CD4-positive, alpha-beta memory T cell (primary cell): Measurements from ENCODE around the gene SARM1. TPM values are rescaled to one million over a fixed set of nuclear protein-coding genes. Genes with fewer than 3 reads are reported as not detected.

Source experiments
- CTCF ChIA-PET: fragments of 350-600 bp; sonication (Branson Sonifier 250); formaldehyde crosslinking; loops from one replicate; lab custom pipeline; 2021; ENCODE audit warnings: inconsistent platforms; ENCODE audit not compliant: partially characterized antibody; lab: Charles Lee
- POLR2A ChIA-PET: fragments of 350-600 bp; sonication (Branson Sonifier 250); formaldehyde crosslinking; loops from one replicate; lab custom pipeline; 2021; ENCODE audit not compliant: partially characterized antibody; lab: Charles Lee
- DNase-seq, 5 donors: peaks; one replicate each; pipeline versions ENCODE4 v3.0.0 to v3.0.0-alpha.2; 2020 to 2022; ENCODE audit warnings: mixed read lengths in 1 of 5
- H3K27ac ChIP-seq: one replicate; pipeline ENCODE4 v1.7.0; 2013; ENCODE audit warnings: low read depth, low read length
- H3K27me3 ChIP-seq: 2 replicates; pipeline ENCODE4 v1.7.0; 2013; ENCODE audit warnings: mild to moderate bottlenecking, low read length, moderate library complexity; ENCODE audit not compliant: insufficient read depth
- H3K36me3 ChIP-seq: 2 replicates; pipeline ENCODE4 v1.7.0; 2013; ENCODE audit warnings: mild to moderate bottlenecking, low read length, moderate library complexity; ENCODE audit not compliant: insufficient read depth
- H3K4me1 ChIP-seq: 2 replicates; pipeline ENCODE4 v1.7.0; 2013; ENCODE audit warnings: mild to moderate bottlenecking, low read length, moderate library complexity; ENCODE audit not compliant: insufficient read depth
- H3K4me3 ChIP-seq, 2 donors: one replicate each; pipeline ENCODE4 v1.7.0; 2013; ENCODE audit warnings: low read length in 2 of 2, mild to moderate bottlenecking in 1 of 2
- H3K9me3 ChIP-seq, 2 donors: one replicate each; pipeline ENCODE4 v1.7.0; 2013; ENCODE audit warnings: low read length in 2 of 2, control low read depth in 1 of 2; ENCODE audit not compliant: control insufficient read depth in 1 of 2
- H3K27ac Mint-ChIP-seq, 7 donors: one replicate each; pipeline ENCODE4 v1.8.0; 2020 to 2021; ENCODE audit warnings: mixed read lengths in 7 of 7, mild to moderate bottlenecking in 6 of 7, inconsistent platforms in 3 of 7, moderate library complexity in 3 of 7
- H3K27me3 Mint-ChIP-seq, 2 donors: one replicate each; pipeline ENCODE4 v1.8.0; 2020 to 2021; ENCODE audit warnings: mixed read lengths in 2 of 2
- H3K36me3 Mint-ChIP-seq, 2 donors: one replicate each; pipeline ENCODE4 v1.8.0; 2020 to 2021; ENCODE audit warnings: mixed read lengths in 2 of 2, inconsistent platforms in 1 of 2, mild to moderate bottlenecking in 1 of 2
- H3K4me1 Mint-ChIP-seq, 4 donors: one replicate each; pipeline ENCODE4 v1.8.0; 2020 to 2021; ENCODE audit warnings: mixed read lengths in 4 of 4, mild to moderate bottlenecking in 1 of 4
- H3K4me3 Mint-ChIP-seq, 8 donors: one replicate each; pipeline ENCODE4 v1.8.0; 2020 to 2021; ENCODE audit warnings: mixed read lengths in 8 of 8, mild to moderate bottlenecking in 7 of 8, moderate library complexity in 6 of 8, inconsistent platforms in 3 of 8
- H3K9me3 Mint-ChIP-seq, 8 donors: one replicate each; pipeline ENCODE4 v1.8.0; 2020 to 2021; ENCODE audit warnings: mixed read lengths in 8 of 8, mild to moderate bottlenecking in 5 of 8, inconsistent platforms in 3 of 8, moderate library complexity in 1 of 8
- intact Hi-C: fragments of 100-400 bp; cut with micrococcal nuclease; formaldehyde crosslinking; loops from one replicate; pipeline ENCODE4 v1.15.1; 2023
- polyA plus RNA-seq, 2 donors: library from polyadenylated mRNA; unstranded; fragments of 300-500 nt; fragmentation: Illumina TruSeq; gene quantifications; one replicate each; pipeline ENCODE4 v1.2.3, GENCODE V29; 2021
- total RNA-seq, 2 experiments: library from RNA; stranded (reverse); gene quantifications; one replicate each; pipeline ENCODE4 v1.2.3, GENCODE V29; 2021

The SARM1 gene
- total and polyA plus RNA-seq, 4 experiments from 2014 or later = 7.3 to 40.3 (median 23.6) TPM

DNA sequence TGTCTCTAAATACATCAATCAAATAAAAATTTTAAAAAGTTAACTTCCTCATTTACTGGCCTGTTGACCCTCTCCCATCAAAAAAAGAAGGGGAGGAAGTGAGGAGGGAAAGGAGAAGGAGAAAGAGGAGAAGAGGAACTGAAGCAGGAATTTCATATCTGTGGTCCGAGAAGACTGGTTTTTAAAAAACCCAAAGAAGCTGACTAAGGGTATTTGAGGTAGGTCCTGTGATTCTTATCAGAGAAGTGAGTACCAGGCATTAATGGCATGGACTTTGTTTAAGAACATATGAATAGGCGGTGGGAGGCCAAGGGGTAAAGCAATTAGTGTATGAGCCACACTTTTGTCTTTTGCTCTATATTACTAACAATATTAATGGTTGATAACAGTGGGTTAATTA, 32.5 kb downstream of the SARM1 start:
- H3K27me3 Mint-ChIP-seq = peaks cover 3 to 7% of the 10 kb centered on the region in 2 donors
- peak overlapping the region in 1 of 7 donors; percentile 15 for H3K27ac Mint-ChIP-seq
- peaks cover 5% of the 10 kb centered on the region for H3K27me3 ChIP-seq
- CTCF ChIA-PET = interaction anchor here (2.6 kb wide), 1 partner anchor 13 kb away, joined by 16 read pairs; no protein-coding TSS in a partner anchor
- H3K4me3 Mint-ChIP-seq = peak overlapping the region in 5 of 8 donors; percentile 13 to 63 (median 54)
- POLR2A ChIA-PET = interaction anchor here (0.6 to 3.6 kb wide), 3 partner anchors 19 to 46 kb away, joined by 3 to 11 read pairs (median 4); a partner anchor contains a TSS
- H3K9me3 ChIP-seq = no peaks in the 10 kb centered on the region
- no peaks in the 10 kb centered on the region for H3K36me3 ChIP-seq
- H3K4me1 ChIP-seq = peaks cover 14% of the 10 kb centered on the region
- H3K4me3 ChIP-seq = no peak overlapping the region
- H3K36me3 Mint-ChIP-seq = no peaks in the 10 kb centered on the region
- H3K4me1 Mint-ChIP-seq = peaks cover 5 to 26% (median 13%) of the 10 kb centered on the region in 4 donors
- H3K27ac ChIP-seq = no peak overlapping the region
- no peak for DNase-seq
- H3K9me3 Mint-ChIP-seq = no peaks in the 10 kb centered on the region
- intact Hi-C loops = no loop called here

DNA sequence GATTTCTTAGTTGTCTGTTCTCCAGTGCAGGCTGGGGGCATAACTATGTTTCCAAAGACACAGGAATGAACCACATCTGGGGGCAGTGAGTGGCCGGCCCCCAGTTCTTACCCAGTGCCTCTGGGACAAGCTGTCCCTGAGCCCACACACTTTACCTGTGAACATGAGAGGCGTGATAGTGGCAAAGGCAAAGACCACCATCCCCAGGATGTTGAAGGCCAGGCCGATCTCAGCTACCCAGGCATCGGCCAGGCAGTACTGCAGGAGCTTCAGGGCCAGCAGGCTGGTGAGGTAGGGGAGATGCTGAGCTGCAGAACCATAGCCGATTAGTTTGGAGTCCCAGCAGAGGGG, 32.9 kb downstream of the SARM1 start:
- Mint-ChIP-seq H3K27me3 (peaks cover 3 to 7% of the 10 kb centered on the region in 2 donors), H3K9me3 (no peaks in the 10 kb centered on the region), H3K4me3 (peak overlapping the region; percentile 31 to 66 (median 49)), H3K36me3 (no peaks in the 10 kb centered on the region), H3K27ac (no peak overlapping the region), H3K4me1 (peaks cover 5 to 26% (median 13%) of the 10 kb centered on the region in 4 donors)
- POLR2A ChIA-PET = interaction anchor here (0.6 to 3.6 kb wide), 3 partner anchors 20 to 46 kb away, joined by 3 to 11 read pairs (median 4); a partner anchor contains a TSS
- Histone ChIP-seq H3K4me3 (no peak overlapping the region), H3K36me3 (no peaks in the 10 kb centered on the region), H3K27me3 (peaks cover 5% of the 10 kb centered on the region), H3K4me1 (peaks cover 14% of the 10 kb centered on the region), H3K9me3 (no peaks in the 10 kb centered on the region), H3K27ac (no peak overlapping the region)
- CTCF ChIA-PET = interaction anchor here (2.6 kb wide), 1 partner anchor 12 kb away, joined by 16 read pairs; no protein-coding TSS in a partner anchor
- intact Hi-C loops = no loop called here
- DNase-seq = no peak

DNA sequence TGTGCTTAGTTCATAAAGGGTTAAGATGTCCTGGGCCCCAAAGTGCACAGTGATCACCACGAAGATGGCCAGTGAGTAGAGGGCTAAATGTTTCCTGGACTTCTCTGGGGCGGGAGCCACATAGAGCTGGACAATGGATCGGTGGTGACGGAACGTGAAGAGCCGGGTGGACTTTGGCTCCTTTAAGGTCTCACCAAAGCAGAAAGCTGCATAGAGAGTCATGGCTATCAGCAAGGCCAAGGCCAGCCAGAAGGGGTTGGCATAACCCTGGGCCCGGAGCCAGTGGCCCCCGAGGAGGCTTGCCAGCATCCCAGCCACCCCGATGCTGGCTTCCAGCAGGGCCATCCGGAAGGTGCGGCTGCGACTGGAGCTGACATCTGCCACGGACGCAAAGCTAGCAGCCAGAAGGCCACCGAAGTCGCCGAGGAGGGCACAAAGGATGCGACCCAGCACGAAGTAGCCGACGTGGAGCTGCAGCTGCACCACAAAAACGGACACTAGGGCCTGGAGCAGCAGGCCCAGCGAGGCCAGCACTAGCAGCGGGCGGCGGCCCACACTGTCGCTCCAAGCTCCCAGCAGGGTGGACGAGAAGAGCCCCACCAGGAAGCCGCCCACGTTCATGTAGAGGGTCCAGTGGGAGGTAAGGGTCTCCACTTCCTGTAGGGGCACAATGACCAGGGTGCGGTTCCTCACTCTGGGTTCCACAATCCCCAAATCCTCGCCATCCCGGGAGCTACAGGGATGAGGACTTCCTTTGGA, 33.5 kb downstream of the SARM1 start:
- Histone ChIP-seq H3K27ac (no peak overlapping the region), H3K9me3 (no peaks in the 10 kb centered on the region), H3K36me3 (no peaks in the 10 kb centered on the region), H3K4me1 (peaks cover 14% of the 10 kb centered on the region), H3K4me3 (peak overlapping the region; percentile 47 to 48), H3K27me3 (peaks cover 5% of the 10 kb centered on the region)
- Mint-ChIP-seq H3K4me3 (peak overlapping the region; percentile 31 to 86 (median 76)), H3K36me3 (no peaks in the 10 kb centered on the region), H3K4me1 (peaks cover 5 to 26% (median 13%) of the 10 kb centered on the region in 4 donors), H3K27ac (peak overlapping the region in 1 of 7 donors; percentile 74), H3K27me3 (peaks cover 3 to 10% of the 10 kb centered on the region in 2 donors), H3K9me3 (no peaks in the 10 kb centered on the region)
- POLR2A ChIA-PET = interaction anchor here (1.3 to 3.6 kb wide), 2 partner anchors 20 to 47 kb away, joined by 4 to 11 read pairs; a partner anchor contains a TSS
- intact Hi-C loops = no loop called here
- no peak for DNase-seq
- CTCF ChIA-PET = interaction anchor here (2.6 kb wide), 1 partner anchor 12 kb away, joined by 16 read pairs; no protein-coding TSS in a partner anchor

DNA sequence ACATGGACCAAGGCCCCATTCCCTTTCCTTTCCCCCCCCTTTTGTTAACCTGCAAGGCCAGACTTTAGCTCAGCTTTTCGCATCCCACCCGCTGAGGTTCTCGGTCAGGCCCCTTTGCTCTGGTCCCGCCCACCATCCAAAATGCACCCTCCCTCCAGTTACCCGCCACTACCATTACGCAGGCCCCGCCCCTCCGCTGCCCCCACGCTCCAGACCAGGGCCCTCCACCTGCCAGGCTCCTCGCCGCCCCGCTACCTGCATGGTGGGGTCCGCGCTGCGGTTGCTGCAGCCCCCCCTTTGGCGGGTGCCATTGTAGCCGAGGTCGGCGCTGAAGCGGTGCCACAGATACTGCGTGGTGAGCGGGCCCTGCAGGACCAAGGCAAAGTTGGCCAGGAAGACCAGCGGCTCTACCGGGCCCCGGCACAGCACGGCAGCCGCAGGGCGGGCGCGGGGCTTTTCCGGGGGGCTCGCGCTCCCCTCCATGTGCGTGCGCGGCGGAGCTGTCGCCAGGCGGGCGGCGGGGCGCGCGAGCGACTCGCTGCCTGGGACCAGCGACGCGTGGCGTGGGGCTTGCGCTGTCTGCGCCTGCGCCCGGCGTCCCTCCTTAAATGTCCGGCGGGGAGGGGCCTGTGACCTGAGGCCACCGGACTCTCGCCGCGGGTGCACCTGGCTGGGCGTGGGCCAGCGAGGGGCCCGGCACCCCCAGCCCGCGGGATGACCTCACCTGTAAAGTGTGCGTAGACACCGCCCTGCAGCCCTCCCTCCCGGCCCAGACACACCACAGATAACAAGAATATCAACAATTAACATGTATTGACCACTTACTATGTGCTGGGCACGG, 34.4 kb downstream of the SARM1 start, which contains the start of gene SLC46A1:
SLC46A1 (minus strand) TSS at position 581 of the 841 bp plus-strand sequence; CDS start at position 483, 98 bp downstream.
- CTCF ChIA-PET = interaction anchor here (2.6 kb wide), 1 partner anchor 11 kb away, joined by 16 read pairs; no protein-coding TSS in a partner anchor
- no peak within 1 kb of the TSS for H3K27ac ChIP-seq
- POLR2A ChIA-PET = interaction anchor here (0.6 to 3.6 kb wide), 3 partner anchors 21 to 752 kb away, joined by 3 to 11 read pairs (median 5); no protein-coding TSS in a partner anchor
- Mint-ChIP-seq H3K27me3 (peaks cover 3 to 10% of the 10 kb centered on the region in 2 donors), H3K4me3 (peak within 1 kb of the TSS; percentile 76 to 86 (median 80)), H3K27ac (peak within 1 kb of the TSS in 4 of 7 donors; percentile 29 to 74 (median 54)), H3K4me1 (peaks cover 5 to 26% (median 13%) of the 10 kb centered on the region in 4 donors), H3K36me3 (no peaks in the 10 kb centered on the region), H3K9me3 (no peaks in the 10 kb centered on the region)
- H3K9me3 ChIP-seq = no peaks in the 10 kb centered on the region
- peak in 3 of 5 donors; percentile 7 to 25 (median 19) for DNase-seq
- intact Hi-C loops = no loop called here
- H3K36me3 ChIP-seq = no peaks in the 10 kb centered on the region
- peaks cover 14% of the 10 kb centered on the region for H3K4me1 ChIP-seq
- peak within 1 kb of the TSS; percentile 47 to 48 for H3K4me3 ChIP-seq
- peaks cover 5% of the 10 kb centered on the region for H3K27me3 ChIP-seq

DNA sequence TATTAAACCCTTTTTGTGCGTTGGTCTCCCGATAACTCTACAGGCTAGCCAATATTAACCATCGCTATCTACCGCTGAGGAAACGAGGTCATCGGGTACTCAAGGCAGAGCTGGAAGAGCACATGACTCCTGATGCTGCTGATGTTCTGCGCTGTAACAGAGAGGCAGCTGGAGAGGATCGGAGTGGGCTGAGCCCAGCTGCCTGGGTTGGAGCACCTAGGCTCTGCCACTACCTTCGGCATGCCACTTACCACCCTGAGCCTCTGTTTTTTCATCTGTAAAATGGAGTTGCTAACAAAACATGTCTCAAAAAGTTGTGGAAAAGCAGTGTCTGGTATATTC, 35.0 kb downstream of the SARM1 start:
- Histone ChIP-seq H3K9me3 (no peaks in the 10 kb centered on the region), H3K4me1 (peaks cover 14% of the 10 kb centered on the region), H3K36me3 (no peaks in the 10 kb centered on the region), H3K4me3 (peak overlapping the region; percentile 47 to 48), H3K27ac (no peak overlapping the region), H3K27me3 (peaks cover 5% of the 10 kb centered on the region)
- H3K27me3 Mint-ChIP-seq = peaks cover 3 to 10% of the 10 kb centered on the region in 2 donors
- ChIA-PET CTCF (no interaction called here), POLR2A (interaction anchor here (0.6 to 3.6 kb wide), 3 partner anchors 22 to 752 kb away, joined by 3 to 11 read pairs (median 5); no protein-coding TSS in a partner anchor)
- peak overlapping the region in 4 of 7 donors; percentile 29 to 63 (median 48) for H3K27ac Mint-ChIP-seq
- intact Hi-C loops = no loop called here
- peak overlapping the region; percentile 75 to 82 (median 78) for H3K4me3 Mint-ChIP-seq
- peaks cover 5 to 26% (median 13%) of the 10 kb centered on the region in 4 donors for H3K4me1 Mint-ChIP-seq
- no peaks in the 10 kb centered on the region for H3K9me3 Mint-ChIP-seq
- no peaks in the 10 kb centered on the region for H3K36me3 Mint-ChIP-seq
- DNase-seq = no peak

DNA sequence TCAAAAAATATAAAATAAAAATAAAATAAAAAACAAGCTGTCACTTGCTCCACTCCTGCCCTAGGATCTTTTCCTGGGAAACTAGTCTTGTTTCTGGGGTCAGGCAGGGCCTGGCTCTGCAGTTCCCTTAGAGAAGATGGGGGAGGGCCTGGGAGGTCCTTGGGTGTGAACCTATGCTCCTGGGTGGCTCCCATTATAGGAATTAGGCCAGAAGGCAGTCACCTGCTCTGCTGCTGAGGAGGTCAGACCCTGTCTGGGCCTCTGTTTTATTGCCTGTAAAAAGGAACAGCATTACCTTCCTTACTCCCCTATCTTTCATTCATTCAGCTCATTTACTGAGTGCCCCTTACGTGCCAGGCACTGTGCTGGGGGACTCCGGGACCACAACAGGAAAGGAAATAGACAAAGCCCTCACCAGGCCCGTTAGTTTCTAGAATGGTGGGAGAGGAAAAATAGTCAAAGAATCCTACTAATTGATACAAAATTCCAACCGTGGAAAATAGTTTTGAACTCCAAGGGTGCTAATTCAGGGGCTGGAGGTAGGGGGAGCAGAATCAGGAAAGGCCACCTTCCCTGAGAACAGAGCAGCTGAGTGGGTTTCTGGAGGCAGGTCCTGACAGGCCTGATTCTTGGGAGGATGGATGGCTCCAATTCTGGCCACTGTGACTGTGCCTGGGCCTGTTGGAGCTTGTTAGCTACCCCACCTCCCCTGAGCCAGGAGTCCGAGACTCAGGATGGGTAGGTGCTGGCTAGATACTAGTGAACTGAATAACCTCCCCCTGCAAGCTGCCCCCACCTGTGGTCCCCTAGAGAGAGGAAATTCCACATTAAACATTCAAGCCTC, 35.9 kb downstream of the SARM1 start:
- Mint-ChIP-seq H3K4me1 (peaks cover 5 to 21% (median 12%) of the 10 kb centered on the region in 4 donors), H3K27me3 (peaks cover 3 to 15% of the 10 kb centered on the region in 2 donors), H3K27ac (peak overlapping the region in 1 of 7 donors; percentile 59), H3K9me3 (no peaks in the 10 kb centered on the region), H3K4me3 (peak overlapping the region in 5 of 8 donors; percentile 26 to 57 (median 41)), H3K36me3 (no peaks in the 10 kb centered on the region)
- Histone ChIP-seq H3K4me3 (no peak overlapping the region), H3K4me1 (peaks cover 14% of the 10 kb centered on the region), H3K36me3 (no peaks in the 10 kb centered on the region), H3K27ac (no peak overlapping the region), H3K9me3 (no peaks in the 10 kb centered on the region), H3K27me3 (peaks cover 5% of the 10 kb centered on the region)
- DNase-seq = no peak
- intact Hi-C loops = no loop called here
- ChIA-PET CTCF (interaction anchor here (1.8 kb wide), 1 partner anchor 9 kb away, joined by 8 read pairs; no protein-coding TSS in a partner anchor), POLR2A (interaction anchor here (1.9 kb wide), 1 partner anchor 51 kb away, joined by 5 read pairs; no protein-coding TSS in a partner anchor)
